NCI-H2196 treated with DMSO at 0.1 percent for 48 hours (cell line): Measurements from ENCODE around the gene SNAPC3.

Experiments used
- DNase-seq: peaks from one replicate; lab custom pipeline; 2025; ENCODE audit not compliant: unreplicated experiment; lab: John Stamatoyannopoulos, UW

SNAPC3 gene

GRCh38 chr9:15485836-15486666 is 63.4 kb downstream of the SNAPC3 start:
- DNase-seq, result no peak

DNA sequence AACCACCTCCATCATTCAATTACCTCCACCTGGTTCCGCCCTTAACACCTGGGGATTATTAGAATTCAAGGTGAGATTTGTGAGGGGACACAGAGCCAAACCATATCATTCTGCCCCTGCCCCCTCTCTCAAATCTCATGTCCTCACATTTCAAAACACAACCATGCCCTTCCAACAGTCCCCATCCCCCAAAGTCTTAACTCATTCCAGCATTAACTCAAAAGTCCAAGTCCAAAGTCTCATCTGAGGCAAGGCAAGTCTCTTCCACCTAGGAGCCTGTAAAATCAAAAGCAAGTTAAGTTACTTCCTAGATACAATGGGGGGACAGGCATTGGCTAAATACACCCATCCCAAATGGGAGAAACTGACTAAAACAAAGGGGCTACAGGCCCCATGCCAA is 69.3 kb downstream of the SNAPC3 start:
- no peak for DNase-seq

DNA sequence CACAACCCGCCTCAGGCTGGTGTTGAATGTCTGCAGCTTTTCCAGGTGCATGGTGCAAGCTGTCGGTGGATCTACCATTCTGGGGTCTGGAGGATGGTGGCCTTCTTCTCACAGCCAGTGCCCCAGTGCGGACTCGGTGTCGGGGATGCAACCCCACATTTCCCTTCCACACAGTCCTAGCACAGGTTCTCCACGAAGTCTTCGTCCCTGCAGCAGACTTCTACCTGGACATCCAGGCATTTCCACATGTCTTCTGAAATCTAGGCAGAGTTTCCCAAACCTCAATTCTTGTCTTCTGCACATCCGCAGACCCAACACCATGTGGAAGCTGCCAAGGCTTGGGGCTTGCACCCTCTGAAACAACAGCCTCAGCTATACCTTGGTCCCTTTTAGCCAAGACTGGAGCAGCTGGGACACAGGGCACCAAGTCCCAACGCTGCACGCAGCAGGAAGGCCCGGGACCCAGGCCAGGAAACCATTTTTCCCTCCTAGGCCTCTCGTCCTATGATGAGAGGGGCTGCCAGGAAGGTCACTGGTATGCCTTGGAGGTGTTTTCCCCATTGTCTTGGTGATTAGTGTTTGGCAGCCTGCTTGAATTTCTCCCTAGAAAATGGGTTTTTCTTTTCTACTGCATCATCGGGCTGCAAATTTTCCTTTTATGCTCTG is 69.9 kb downstream of the SNAPC3 start:
- DNase-seq, result no peak

- no peak for DNase-seq
These were observed 75.7 kb downstream of the SNAPC3 start for GRCh38 chr9:15498246-15498995.

GRCh38 chr9:15499139-15499538 is 76.5 kb downstream of the SNAPC3 start:
- no peak for DNase-seq

GRCh38 chr9:15501179-15501578 is 78.5 kb downstream of the SNAPC3 start:
- DNase-seq, result no peak

DNA sequence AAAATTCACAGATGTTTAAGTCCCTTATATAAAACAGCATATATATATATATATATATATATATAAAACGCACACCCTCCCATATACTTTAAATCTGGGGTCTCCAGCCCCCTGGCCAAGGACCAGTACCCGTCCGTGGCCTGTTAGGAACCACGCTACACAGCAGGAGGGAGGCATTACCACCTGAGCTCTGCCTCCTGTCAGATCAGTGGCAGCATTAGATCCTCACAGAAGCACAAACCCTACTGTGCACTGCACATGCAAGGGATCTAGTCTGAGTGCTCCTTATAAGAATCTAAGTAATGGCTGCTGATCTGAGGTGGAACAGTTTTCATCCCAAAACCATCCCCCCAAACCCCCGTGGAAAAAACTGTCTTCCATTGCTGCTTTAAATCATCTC is 79.1 kb downstream of the SNAPC3 start:
- no peak for DNase-seq

DNA sequence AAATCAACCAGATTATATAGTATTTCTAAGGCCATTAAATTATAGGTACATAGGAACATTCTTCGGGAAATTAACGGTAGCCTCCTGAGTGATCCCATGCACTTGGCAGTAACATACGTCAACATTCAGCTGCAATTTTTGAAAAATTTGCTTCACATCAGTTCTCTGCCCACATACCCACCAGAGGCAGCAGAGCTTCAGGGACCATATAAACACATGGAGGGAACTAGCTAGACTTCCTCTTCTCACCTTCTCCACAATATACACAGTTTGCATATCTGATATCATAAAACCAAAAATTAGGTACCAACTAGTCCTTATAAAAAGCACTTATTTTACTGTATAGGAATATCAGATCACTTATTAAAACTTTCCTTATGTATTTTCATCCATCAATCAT is 83.2 kb downstream of the SNAPC3 start:
- DNase-seq, result no peak

DNA sequence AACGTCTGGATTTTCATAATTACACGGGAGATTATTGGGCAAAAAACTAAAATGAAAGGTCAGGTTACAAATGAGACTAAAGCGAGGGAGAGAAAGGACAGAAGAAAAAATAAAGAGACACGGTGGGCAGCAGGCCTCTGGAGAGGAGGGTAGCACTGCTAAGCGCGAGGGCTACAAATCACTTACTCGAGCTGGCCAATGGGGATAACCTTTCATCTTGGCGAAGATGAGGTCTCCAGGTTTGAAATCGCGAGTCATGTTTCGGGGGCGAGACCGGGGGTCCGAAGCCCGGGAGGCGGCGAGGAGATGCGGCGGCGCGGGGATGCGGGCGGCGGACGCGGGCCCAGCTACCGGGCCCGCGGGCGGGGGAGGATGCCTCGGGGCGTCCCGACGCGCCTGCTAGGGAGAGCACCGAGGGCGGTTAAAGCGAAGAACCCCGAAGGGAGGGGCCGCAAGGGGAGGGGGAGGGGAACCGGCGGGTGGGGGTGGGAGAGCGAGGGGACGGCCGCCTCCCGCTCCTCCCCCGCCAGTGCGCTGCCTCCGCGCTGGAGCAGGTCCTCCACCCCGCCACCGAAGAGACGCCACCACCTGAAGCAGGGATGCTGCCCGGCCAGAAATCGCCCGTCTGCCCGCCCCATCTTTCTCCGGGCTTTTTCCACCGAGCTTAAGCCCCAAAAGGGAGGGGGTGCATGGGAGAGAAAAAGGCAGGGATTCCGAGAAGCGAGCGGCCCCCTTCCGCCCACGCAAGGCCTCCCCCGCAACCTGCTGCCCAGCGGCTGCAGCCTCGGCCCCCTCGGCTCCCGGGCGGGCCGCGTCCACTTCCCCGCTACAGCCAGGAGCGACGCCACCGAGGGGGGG is 87.5 kb downstream of the SNAPC3 start:
- DNase-seq, result no peak

- peak; percentile 99 for DNase-seq
These were observed 88.3 kb downstream of the SNAPC3 start, which contains the start of gene PSIP1 for GRCh38 chr9:15510789-15511575. TSS of gene PSIP1 (minus strand) at chr9:15510970. CDS start at chr9:15510188, 782 bp downstream.
